ENCODE data around the gene DR1. TPM values are rescaled to one million over a fixed set of nuclear protein-coding genes. Genes with fewer than 3 reads are reported as not detected.

DR1 gene
- polyA plus RNA-seq, 3 donors: 13.5 to 61.8 (median 61.0) TPM

DNA sequence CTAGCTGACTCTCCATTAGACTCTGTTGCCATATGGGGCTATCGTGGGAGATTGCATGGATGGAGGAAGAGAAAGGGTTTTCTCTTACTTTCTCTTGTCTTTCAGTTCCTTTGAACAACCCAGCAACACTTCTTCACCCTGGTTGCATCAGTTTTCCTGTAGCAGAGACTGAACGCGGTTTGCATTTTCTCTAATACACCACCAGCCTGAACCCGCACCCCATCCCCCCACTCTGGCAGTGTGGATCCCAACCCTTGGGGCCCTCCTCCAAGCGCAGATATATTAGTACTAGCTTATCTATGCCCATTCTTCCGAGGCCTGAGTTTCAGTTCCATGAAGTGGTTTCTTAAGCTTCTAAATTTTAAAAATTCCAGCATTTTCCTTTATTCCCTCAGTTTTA lies 12.6 kb downstream of the DR1 start:
- Mint-ChIP-seq H3K36me3 (peaks cover 64 to 83% of the 10 kb centered on the region in 2 donors), H3K4me3 (peak overlapping the region; percentile 54 to 59), H3K27me3 (ENCODE audit: low read depth in 3 of 3) (peaks cover 0 to 2% (median 0%) of the 10 kb centered on the region in 3 donors), H3K9me3 (peaks cover 0 to 1% (median 0%) of the 10 kb centered on the region in 7 donors), H3K4me1 (peaks cover 48% of the 10 kb centered on the region), H3K27ac (peak overlapping the region; percentile 25 to 88 (median 75))
- WGBS (ENCODE audit: insufficient coverage): 12% methylated on average over 5 of the region's 6 CpGs
- Histone ChIP-seq H2AFZ (ENCODE audit: insufficient read depth, low read depth, low read length, poor library complexity, severe bottlenecking) (no peak overlapping the region), H4K20me1 (ENCODE audit: insufficient read depth, low read length) (peaks cover 88% of the 10 kb centered on the region), H3K4me1 (ENCODE audit: control insufficient read depth in 1 of 2, insufficient read depth in 2 of 2, low read length in 2 of 2) (peaks cover 18% of the 10 kb centered on the region in 2 donors), H3K4me2 (replicated peaks; ENCODE audit: extremely low read depth, low read length, poor library complexity, severe bottlenecking) (peak overlapping the region; percentile 19), H3K9ac (ENCODE audit: insufficient read depth, low read length, poor library complexity, severe bottlenecking) (no peak overlapping the region), H3K9me3 (replicated peaks in 1 of 2; ENCODE audit: control insufficient read depth in 1 of 2, insufficient read depth in 1 of 2, low read length in 2 of 2) (no peaks in the 10 kb centered on the region), H3K27me3 (ENCODE audit: control insufficient read depth in 2 of 2, insufficient read depth in 2 of 2, low read length in 2 of 2) (no peaks in the 10 kb centered on the region), H3K36me3 (replicated peaks in 1 of 2; ENCODE audit: control insufficient read depth in 1 of 2, insufficient read depth in 2 of 2, low read length in 2 of 2) (peaks cover 53 to 74% of the 10 kb centered on the region in 2 donors), H3K4me3 (replicated peaks in 1 of 3; ENCODE audit: low read depth in 2 of 3, low read length in 3 of 3) (peak overlapping the region in 1 of 3 experiments; percentile 7), H3K79me2 (ENCODE audit: insufficient read depth, low read length) (peaks cover 95% of the 10 kb centered on the region), H3K27ac (ENCODE audit: low read depth in 1 of 2, low read length in 2 of 2) (peak overlapping the region; percentile 58 to 67)
- intact Hi-C loops (cut with micrococcal nuclease): loop anchor here in 1 of 2 donors (10.0 kb wide), 1 partner anchor 487 kb away; no protein-coding TSS in a partner anchor
- no peak for DNase-seq
- TF ChIP-seq, protein P1, sequence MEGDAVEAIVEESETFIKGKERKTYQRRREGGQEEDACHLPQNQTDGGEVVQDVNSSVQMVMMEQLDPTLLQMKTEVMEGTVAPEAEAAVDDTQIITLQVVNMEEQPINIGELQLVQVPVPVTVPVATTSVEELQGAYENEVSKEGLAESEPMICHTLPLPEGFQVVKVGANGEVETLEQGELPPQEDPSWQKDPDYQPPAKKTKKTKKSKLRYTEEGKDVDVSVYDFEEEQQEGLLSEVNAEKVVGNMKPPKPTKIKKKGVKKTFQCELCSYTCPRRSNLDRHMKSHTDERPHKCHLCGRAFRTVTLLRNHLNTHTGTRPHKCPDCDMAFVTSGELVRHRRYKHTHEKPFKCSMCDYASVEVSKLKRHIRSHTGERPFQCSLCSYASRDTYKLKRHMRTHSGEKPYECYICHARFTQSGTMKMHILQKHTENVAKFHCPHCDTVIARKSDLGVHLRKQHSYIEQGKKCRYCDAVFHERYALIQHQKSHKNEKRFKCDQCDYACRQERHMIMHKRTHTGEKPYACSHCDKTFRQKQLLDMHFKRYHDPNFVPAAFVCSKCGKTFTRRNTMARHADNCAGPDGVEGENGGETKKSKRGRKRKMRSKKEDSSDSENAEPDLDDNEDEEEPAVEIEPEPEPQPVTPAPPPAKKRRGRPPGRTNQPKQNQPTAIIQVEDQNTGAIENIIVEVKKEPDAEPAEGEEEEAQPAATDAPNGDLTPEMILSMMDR (IDR thresholded peaks at IDR 0.05): no peak

GRCh38 chr1:93360111-93360510 lies 14.4 kb downstream of the DR1 start:
- TF ChIP-seq, protein P1 (IDR thresholded peaks at IDR 0.05): no peak
- Histone ChIP-seq H2AFZ (ENCODE audit: insufficient read depth, low read depth, low read length, poor library complexity, severe bottlenecking) (no peak overlapping the region), H3K27ac (ENCODE audit: low read depth in 1 of 2, low read length in 2 of 2) (peak overlapping the region in 1 of 2 donors; percentile 2), H3K79me2 (ENCODE audit: insufficient read depth, low read length) (peaks cover 95% of the 10 kb centered on the region), H3K4me1 (ENCODE audit: control insufficient read depth in 1 of 2, insufficient read depth in 2 of 2, low read length in 2 of 2) (peaks cover 28 to 33% of the 10 kb centered on the region in 2 donors), H3K36me3 (replicated peaks in 1 of 2; ENCODE audit: control insufficient read depth in 1 of 2, insufficient read depth in 2 of 2, low read length in 2 of 2) (peaks cover 39 to 56% of the 10 kb centered on the region in 2 donors), H3K27me3 (ENCODE audit: control insufficient read depth in 2 of 2, insufficient read depth in 2 of 2, low read length in 2 of 2) (no peaks in the 10 kb centered on the region), H3K9ac (ENCODE audit: insufficient read depth, low read length, poor library complexity, severe bottlenecking) (no peak overlapping the region), H3K4me3 (replicated peaks in 1 of 3; ENCODE audit: low read depth in 2 of 3, low read length in 3 of 3) (no peak overlapping the region), H3K4me2 (replicated peaks; ENCODE audit: extremely low read depth, low read length, poor library complexity, severe bottlenecking) (no peak overlapping the region), H3K9me3 (replicated peaks in 1 of 2; ENCODE audit: control insufficient read depth in 1 of 2, insufficient read depth in 1 of 2, low read length in 2 of 2) (no peaks in the 10 kb centered on the region), H4K20me1 (ENCODE audit: insufficient read depth, low read length) (peaks cover 87% of the 10 kb centered on the region)
- no CpG with 5 or more reads among the region's 1 CpG for WGBS (ENCODE audit: insufficient coverage)
- DNase-seq: no peak
- Mint-ChIP-seq H3K9me3 (peaks cover 0 to 1% (median 0%) of the 10 kb centered on the region in 7 donors), H3K27me3 (ENCODE audit: low read depth in 3 of 3) (peaks cover 0 to 2% (median 0%) of the 10 kb centered on the region in 3 donors), H3K4me3 (no peak overlapping the region), H3K4me1 (peaks cover 61% of the 10 kb centered on the region), H3K36me3 (peaks cover 58 to 75% of the 10 kb centered on the region in 2 donors), H3K27ac (peak overlapping the region in 1 of 7 donors; percentile 61)
- intact Hi-C loops (cut with micrococcal nuclease): no loop called here
